Liver (tissue), 2 donors: ENCODE results near the gene NKX1-1.

Source experiments
- CTCF ChIP-seq: fragments of 150-350 bp; IDR thresholded peaks from 2 replicates; pipeline ENCODE4 v1.5.1; 2017; ENCODE audit warnings: improper control_type of control experiment, low read depth, low read length; ENCODE audit not compliant: missing input control
- MAX ChIP-seq: IDR thresholded peaks from 2 replicates; pipeline ENCODE4 v1.6.1; 2016; ENCODE audit warnings: antibody characterized with exemption
- REST ChIP-seq: IDR thresholded peaks from 2 replicates; pipeline ENCODE4 v1.6.1; 2016; ENCODE audit warnings: antibody characterized with exemption, mild to moderate bottlenecking
- donor health status: healthy.

GRCh38 chr4:1378559-1379231 lies 27.5 kb downstream of the NKX1-1 start:
- no peak for TF ChIP-seq CTCF
- TF ChIP-seq REST: no peak
- no peak for TF ChIP-seq MAX
